Keratinocyte (primary cell): Measurements from ENCODE around the gene CCNI.

Experiments used
- EZH2 ChIP-seq: IDR thresholded peaks from one replicate; pipeline ENCODE4 v1.6.1; 2012; ENCODE audit warnings: inconsistent platforms, mild to moderate bottlenecking, low read length, moderate library complexity
- TF ChIP-seq, protein P1 (sequence below), 3 experiments: IDR thresholded peaks in 1 of 3; conservative IDR thresholded peaks in 1 of 3; optimal IDR thresholded peaks in 1 of 3; 2 replicates in 2 of 3; 3 replicates in 1 of 3; pipeline versions ENCODE3 to v1.5.1; 2011; ENCODE audit warnings: low read length in 3 of 3, mild to moderate bottlenecking in 3 of 3, moderate library complexity in 2 of 3, control low read depth in 1 of 3, inconsistent platforms in 1 of 3; ENCODE audit not compliant: insufficient read depth in 2 of 3; ENCODE audit errors: extremely low read depth in 1 of 3

DNA sequence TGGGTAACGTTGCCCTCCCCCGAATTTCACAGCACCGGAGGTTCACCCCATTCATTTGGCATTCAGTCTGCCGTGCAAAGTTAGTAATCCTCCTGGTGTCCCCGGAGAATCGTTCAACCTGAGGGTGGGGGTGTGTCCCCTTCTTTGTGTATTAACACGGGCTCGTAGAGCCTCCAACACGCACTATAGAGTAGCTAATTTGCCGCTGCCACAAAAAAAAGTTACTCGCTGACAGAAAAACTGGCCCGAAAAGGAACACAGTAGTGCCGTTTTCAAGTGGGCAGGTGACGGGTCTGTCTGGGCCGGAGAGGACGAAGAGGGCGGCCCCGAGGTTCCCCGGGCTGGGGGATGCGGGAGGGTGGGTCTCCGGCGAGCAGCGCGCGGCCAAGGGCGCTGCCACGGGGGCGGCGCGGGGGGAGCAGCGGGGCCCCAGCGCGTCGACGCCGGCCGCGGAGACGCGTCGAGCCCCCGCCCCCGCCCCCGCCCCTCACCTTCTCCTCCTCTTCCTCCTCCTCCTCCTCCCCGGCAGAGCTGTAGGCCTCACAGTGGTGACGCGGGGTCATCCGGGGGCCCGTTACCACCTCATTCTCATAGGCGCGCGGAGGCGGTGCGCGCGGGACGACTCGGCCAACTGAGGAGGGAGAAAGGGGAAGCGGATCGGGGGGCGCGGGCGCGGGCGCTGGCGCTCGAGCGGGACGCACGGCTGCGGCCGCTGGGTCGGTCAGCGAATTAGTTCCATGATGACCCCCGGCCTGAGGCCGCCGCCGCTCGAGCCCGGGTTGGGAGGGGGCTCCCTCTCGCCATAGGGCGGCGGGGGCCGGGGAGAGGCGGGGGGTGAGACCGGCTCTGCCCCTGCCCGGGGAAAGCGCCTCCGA lies 571 bp downstream of the CCNI start:
- TF ChIP-seq, protein P1, sequence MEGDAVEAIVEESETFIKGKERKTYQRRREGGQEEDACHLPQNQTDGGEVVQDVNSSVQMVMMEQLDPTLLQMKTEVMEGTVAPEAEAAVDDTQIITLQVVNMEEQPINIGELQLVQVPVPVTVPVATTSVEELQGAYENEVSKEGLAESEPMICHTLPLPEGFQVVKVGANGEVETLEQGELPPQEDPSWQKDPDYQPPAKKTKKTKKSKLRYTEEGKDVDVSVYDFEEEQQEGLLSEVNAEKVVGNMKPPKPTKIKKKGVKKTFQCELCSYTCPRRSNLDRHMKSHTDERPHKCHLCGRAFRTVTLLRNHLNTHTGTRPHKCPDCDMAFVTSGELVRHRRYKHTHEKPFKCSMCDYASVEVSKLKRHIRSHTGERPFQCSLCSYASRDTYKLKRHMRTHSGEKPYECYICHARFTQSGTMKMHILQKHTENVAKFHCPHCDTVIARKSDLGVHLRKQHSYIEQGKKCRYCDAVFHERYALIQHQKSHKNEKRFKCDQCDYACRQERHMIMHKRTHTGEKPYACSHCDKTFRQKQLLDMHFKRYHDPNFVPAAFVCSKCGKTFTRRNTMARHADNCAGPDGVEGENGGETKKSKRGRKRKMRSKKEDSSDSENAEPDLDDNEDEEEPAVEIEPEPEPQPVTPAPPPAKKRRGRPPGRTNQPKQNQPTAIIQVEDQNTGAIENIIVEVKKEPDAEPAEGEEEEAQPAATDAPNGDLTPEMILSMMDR (optimal IDR thresholded peaks at IDR 0.05 in 1 of 3, IDR thresholded peaks at IDR 0.05 in 1 of 3, conservative IDR thresholded peaks at IDR 0.05 in 1 of 3; ENCODE audit: extremely low read depth in 1 of 3, insufficient read depth in 2 of 3, low read length in 3 of 3), result no peak
- TF ChIP-seq EZH2, result no peak
